Hematopoietic multipotent progenitor cell treated with erythropoietin and hydrocortisone succinate and interleukin-3 and kit ligand, for 6 days (in vitro differentiated cells): ENCODE results near the gene ZNF445.
"Not testable (repeated sequence)": the region's sequence is repeated elsewhere in the genome, so short reads cannot be mapped to it uniquely, and the experiment has no call there.

Source experiments
- DNase-seq: peaks from one replicate; pipeline ENCODE4 v3.0.0-alpha.2; 2015

ZNF445 gene

GRCh38 chr3:44477312-44478030 lies at the start of gene ZNF445:
Gene ZNF445, minus strand, starts transcription at chr3:44477670. Its CDS starts 22,121 bp downstream, at chr3:44455549.
- peak; percentile 86 for DNase-seq

GRCh38 chr3:44525060-44525459 lies 47.6 kb upstream of the ZNF445 start:
- DNase-seq = no peak

GRCh38 chr3:44522494-44522933 lies 45.0 kb upstream of the ZNF445 start:
- DNase-seq = no peak

- no peak for DNase-seq
Measured at GRCh38 chr3:44521721-44522120, 44.3 kb upstream of the ZNF445 start.

GRCh38 chr3:44518782-44519156 lies 41.3 kb upstream of the ZNF445 start:
- DNase-seq = no peak

GRCh38 chr3:44516230-44516629 lies 38.8 kb upstream of the ZNF445 start:
- peak; percentile 49 for DNase-seq

GRCh38 chr3:44513513-44513912 lies 36.0 kb upstream of the ZNF445 start:
- no peak for DNase-seq

GRCh38 chr3:44511238-44511566 lies 33.7 kb upstream of the ZNF445 start:
- DNase-seq = peak; percentile 14

GRCh38 chr3:44510000-44510368 lies 32.5 kb upstream of the ZNF445 start:
- DNase-seq = peak; percentile 66

GRCh38 chr3:44509393-44509921 lies 32.0 kb upstream of the ZNF445 start:
- DNase-seq = peak; percentile 65

- DNase-seq = no peak
Measured at GRCh38 chr3:44506961-44507360, 29.5 kb upstream of the ZNF445 start.

- DNase-seq = no peak
Measured at GRCh38 chr3:44506556-44506955, 29.1 kb upstream of the ZNF445 start.

GRCh38 chr3:44504566-44504965 lies 27.1 kb upstream of the ZNF445 start:
- no peak for DNase-seq

GRCh38 chr3:44503178-44503577 lies 25.7 kb upstream of the ZNF445 start:
- DNase-seq = not testable (repeated sequence)

GRCh38 chr3:44501971-44502370 lies 24.5 kb upstream of the ZNF445 start:
- no peak for DNase-seq

- DNase-seq = not testable (repeated sequence)
Measured at GRCh38 chr3:44499899-44500168, 22.4 kb upstream of the ZNF445 start.

- no peak for DNase-seq
Measured at GRCh38 chr3:44499149-44499898, 21.9 kb upstream of the ZNF445 start.

GRCh38 chr3:44495636-44496415 lies 18.4 kb upstream of the ZNF445 start:
- no peak for DNase-seq

- no peak for DNase-seq
Measured at GRCh38 chr3:44492496-44492895, 15.0 kb upstream of the ZNF445 start.

GRCh38 chr3:44482721-44483120 lies 5.3 kb upstream of the ZNF445 start:
- no peak for DNase-seq

- no peak for DNase-seq
Measured at GRCh38 chr3:44478606-44479094, 1.2 kb upstream of the ZNF445 start.

GRCh38 chr3:44478055-44478468 lies 592 bp upstream of the ZNF445 start:
- DNase-seq = no peak

GRCh38 chr3:44476963-44477311 lies 533 bp downstream of the ZNF445 start:
- DNase-seq = no peak

GRCh38 chr3:44476181-44476611 lies 1.3 kb downstream of the ZNF445 start:
- DNase-seq = peak; percentile 68
